ENCODE measurements around the gene EBLN2. TPM values are rescaled to one million over a fixed set of nuclear protein-coding genes. Genes with fewer than 3 reads are reported as not detected.

Gene EBLN2
- total and polyA plus RNA-seq, 12 donors = 0.28 to 2.0 (median 1.3) TPM

GRCh38 chr3:73069775-73070444 lies 8.5 kb downstream of the EBLN2 start:
- H3K4me3 ChIP-seq = no peak overlapping the region
- 89 to 90% methylated on average over 14 of the region's 14 CpGs for WGBS, 2 donors

GRCh38 chr3:73070675-73071575 lies 9.5 kb downstream of the EBLN2 start:
- Histone ChIP-seq H3K27me3 (no peaks in the 10 kb centered on the region), H3K9me3 (no peaks in the 10 kb centered on the region), H3K4me1 (peaks cover 0 to 33% (median 14%) of the 10 kb centered on the region in 9 donors), H3K4me3 (no peak overlapping the region), H3K36me3 (peaks cover 0 to 23% (median 1%) of the 10 kb centered on the region in 9 donors), H3K27ac (no peak overlapping the region)
- ATAC-seq = peak in 1 of 8 donors; percentile 15
- 46 to 48% methylated on average over 6 of the region's 6 CpGs for WGBS, 2 donors
- DNase-seq = no peak
- no peak for TF ChIP-seq CTCF (IDR thresholded peaks at IDR 0.05)
- intact Hi-C loops (cut with DNase I) = loop anchor here in 1 of 10 donors (5.0 kb wide), 1 partner anchor 134 kb away; no protein-coding TSS in a partner anchor

More at GRCh38 chr3:73069775-73070444, 8.5 kb downstream of the EBLN2 start:
- TF ChIP-seq CTCF (IDR thresholded peaks at IDR 0.05) = no peak
- DNase-seq (no peak), ATAC-seq (peak in 3 of 8 donors; percentile 16 to 43 (median 27))
- intact Hi-C loops (cut with DNase I) = loop anchor here in 1 of 10 donors (5.0 kb wide), 1 partner anchor 133 kb away; no protein-coding TSS in a partner anchor
- Histone ChIP-seq H3K27me3 (no peaks in the 10 kb centered on the region), H3K9me3 (no peaks in the 10 kb centered on the region), H3K4me1 (peaks cover 0 to 33% (median 14%) of the 10 kb centered on the region in 9 donors), H3K27ac (no peak overlapping the region), H3K36me3 (peaks cover 0 to 33% (median 11%) of the 10 kb centered on the region in 9 donors)

GRCh38 chr3:73071952-73072351 lies 10.5 kb downstream of the EBLN2 start:
- ATAC-seq = no peak
- Histone ChIP-seq H3K27ac (no peak overlapping the region), H3K4me1 (peaks cover 0 to 33% (median 14%) of the 10 kb centered on the region in 9 donors), H3K27me3 (no peaks in the 10 kb centered on the region), H3K4me3 (no peak overlapping the region), H3K9me3 (no peaks in the 10 kb centered on the region), H3K36me3 (peaks cover 0 to 12% (median 0%) of the 10 kb centered on the region in 9 donors)
- TF ChIP-seq CTCF (IDR thresholded peaks at IDR 0.05) = no peak
- WGBS, 2 donors = 90 to 94% methylated on average over 1 of the region's 1 CpG
- no peak for DNase-seq
- intact Hi-C loops (cut with DNase I) = loop anchor here in 1 of 10 donors (5.0 kb wide), 1 partner anchor 135 kb away; no protein-coding TSS in a partner anchor

GRCh38 chr3:73072634-73073033 lies 11.2 kb downstream of the EBLN2 start:
- no peaks in the 10 kb centered on the region for H3K27me3 ChIP-seq
- WGBS, 2 donors = 68 to 81% methylated on average over 1 of the region's 1 CpG
- no peak overlapping the region for H3K4me3 ChIP-seq
- intact Hi-C loops (cut with DNase I) = loop anchor here in 1 of 10 donors (5.0 kb wide), 1 partner anchor 135 kb away; no protein-coding TSS in a partner anchor
- DNase-seq (no peak), ATAC-seq (no peak)
- no peak overlapping the region for H3K27ac ChIP-seq
- no peak for TF ChIP-seq CTCF (IDR thresholded peaks at IDR 0.05)
- H3K36me3 ChIP-seq = peaks cover 0 to 6% (median 0%) of the 10 kb centered on the region in 9 donors
- H3K4me1 ChIP-seq = peaks cover 0 to 33% (median 14%) of the 10 kb centered on the region in 9 donors
- no peaks in the 10 kb centered on the region for H3K9me3 ChIP-seq
